H9 (cell line): ENCODE data around the gene NUPR1. TPM values are rescaled to one million over a fixed set of nuclear protein-coding genes. Genes with fewer than 3 reads are reported as not detected.

Source experiments
- DNase-seq: peaks from one replicate; pipeline ENCODE4 v3.0.0-alpha.2; 2017
- H2AFZ ChIP-seq: one replicate; pipeline ENCODE4 v1.6.1; 2013; ENCODE audit warnings: mild to moderate bottlenecking, low read length, control low read depth, moderate library complexity
- H2AK5ac ChIP-seq: 2 replicates; pipeline ENCODE4 v1.6.1; 2013; ENCODE audit warnings: low read length, control low read depth, mixed read lengths; ENCODE audit not compliant: insufficient read length
- H2BK120ac ChIP-seq: one replicate; pipeline ENCODE4 v1.6.1; 2013; ENCODE audit warnings: low read depth, mild to moderate bottlenecking, low read length, control low read depth, inconsistent platforms; ENCODE audit not compliant: poor library complexity, severe bottlenecking
- H2BK12ac ChIP-seq: 2 replicates; pipeline ENCODE4 v1.6.1; 2013; ENCODE audit warnings: low read length, control low read depth, mixed read lengths, low read depth; ENCODE audit not compliant: insufficient read length
- H2BK15ac ChIP-seq: 2 replicates; pipeline ENCODE4 v1.6.1; 2013; ENCODE audit warnings: low read depth, low read length, control low read depth
- H2BK20ac ChIP-seq: one replicate; pipeline ENCODE4 v1.6.1; 2013; ENCODE audit warnings: low read depth, mild to moderate bottlenecking, low read length, control low read depth, inconsistent platforms; ENCODE audit not compliant: poor library complexity, severe bottlenecking
- H2BK5ac ChIP-seq: 2 replicates; pipeline ENCODE4 v1.6.1; 2013; ENCODE audit warnings: low read length, control low read depth, mixed read lengths; ENCODE audit not compliant: insufficient read length
- H3K14ac ChIP-seq: 2 replicates; pipeline ENCODE4 v1.6.1; 2013; ENCODE audit warnings: low read length, control low read depth; ENCODE audit not compliant: insufficient read depth
- H3K18ac ChIP-seq: 2 replicates; pipeline ENCODE4 v1.6.1; 2013; ENCODE audit warnings: low read depth, mild to moderate bottlenecking, mixed read lengths, low read length, control low read depth; ENCODE audit not compliant: insufficient read length
- H3K23ac ChIP-seq: 2 replicates; pipeline ENCODE4 v1.6.1; 2013; ENCODE audit warnings: low read length, control low read depth, mixed read lengths, low read depth; ENCODE audit not compliant: insufficient read length
- H3K23me2 ChIP-seq: 2 replicates; pipeline ENCODE4 v1.6.1; 2013; ENCODE audit warnings: low read depth, mild to moderate bottlenecking, mixed read lengths, low read length, control low read depth; ENCODE audit not compliant: insufficient read length, poor library complexity, severe bottlenecking
- H3K27ac ChIP-seq: 2 replicates; pipeline ENCODE4 v1.5.1; 2013; ENCODE audit warnings: low read length, control low read depth, mixed read lengths, low read depth; ENCODE audit not compliant: insufficient read length
- H3K27me3 ChIP-seq: 2 replicates; pipeline ENCODE4 v1.6.1; 2013; ENCODE audit warnings: low read length, control low read depth, inconsistent platforms; ENCODE audit not compliant: insufficient read depth
- H3K4ac ChIP-seq: 2 replicates; pipeline ENCODE4 v1.6.1; 2013; ENCODE audit warnings: low read depth, mild to moderate bottlenecking, control low read depth, inconsistent platforms, low read length, moderate library complexity
- H3K4me1 ChIP-seq: 2 replicates; pipeline ENCODE4 v1.6.1; 2013; ENCODE audit warnings: low read length, control low read depth, inconsistent platforms; ENCODE audit not compliant: insufficient read depth
- H3K4me2 ChIP-seq: 2 replicates; pipeline ENCODE4 v1.6.1; 2013; ENCODE audit warnings: low read length, control low read depth, mixed read lengths; ENCODE audit not compliant: insufficient read length, insufficient read depth
- H3K56ac ChIP-seq: 2 replicates; pipeline ENCODE4 v1.6.1; 2013; ENCODE audit warnings: low read depth, mild to moderate bottlenecking, mixed read lengths, low read length, control low read depth; ENCODE audit not compliant: insufficient read length
- H3K79me1 ChIP-seq: 2 replicates; pipeline ENCODE4 v1.6.1; 2013; ENCODE audit warnings: low read depth, mild to moderate bottlenecking, moderate library complexity, low read length, control low read depth, inconsistent platforms; ENCODE audit not compliant: insufficient read depth, poor library complexity, severe bottlenecking
- H3K79me2 ChIP-seq: 2 replicates; pipeline ENCODE4 v1.6.1; 2013; ENCODE audit warnings: low read length, control low read depth, inconsistent platforms; ENCODE audit not compliant: insufficient read depth
- H3K9ac ChIP-seq: 2 replicates; pipeline ENCODE4 v1.6.1; 2013; ENCODE audit warnings: low read length, control low read depth, mixed read lengths; ENCODE audit not compliant: insufficient read length; ENCODE audit errors: extremely low read depth
- H3K9me3 ChIP-seq: one replicate; pipeline ENCODE4 v1.6.1; 2013; ENCODE audit warnings: low read depth, low read length, inconsistent platforms; ENCODE audit not compliant: control insufficient read depth
- H3T11ph ChIP-seq: one replicate; pipeline ENCODE4 v1.6.1; 2013; ENCODE audit warnings: mild to moderate bottlenecking, low read length, control low read depth, inconsistent platforms
- H4K20me1 ChIP-seq: one replicate; pipeline ENCODE4 v1.6.1; 2013; ENCODE audit not compliant: control insufficient read depth, insufficient read length, insufficient read depth
- H4K5ac ChIP-seq: 2 replicates; pipeline ENCODE4 v1.6.1; 2013; ENCODE audit warnings: low read depth, mild to moderate bottlenecking, mixed read lengths, low read length, control low read depth; ENCODE audit not compliant: insufficient read length
- H4K8ac ChIP-seq: replicated peaks from 2 replicates; pipeline ENCODE4 v1.6.1; 2013; ENCODE audit warnings: low read length, control low read depth, mixed read lengths, low read depth; ENCODE audit not compliant: insufficient read length
- H4K91ac ChIP-seq: 2 replicates; pipeline ENCODE4 v1.6.1; 2013; ENCODE audit warnings: low read depth, mild to moderate bottlenecking, moderate library complexity, mixed read lengths, low read length, control low read depth; ENCODE audit not compliant: insufficient read length
- H3K27ac Mint-ChIP-seq, 3 experiments: 2 replicates in 2 of 3; 3 replicates in 1 of 3; pipeline ENCODE4 v1.8.0; 2020 to 2021; ENCODE audit warnings: mixed read lengths in 3 of 3, mild to moderate bottlenecking in 1 of 3, moderate library complexity in 1 of 3
- H3K27me3 Mint-ChIP-seq: 2 replicates; pipeline ENCODE4 v1.8.0; 2021; ENCODE audit warnings: low read depth, mild to moderate bottlenecking, moderate library complexity, mixed read lengths
- H3K36me3 Mint-ChIP-seq, 3 experiments: 2 replicates in 2 of 3; 3 replicates in 1 of 3; pipeline ENCODE4 v1.8.0; 2020 to 2021; ENCODE audit warnings: low read depth in 3 of 3, mixed read lengths in 3 of 3; ENCODE audit not compliant: insufficient read depth in 1 of 3
- H3K4me1 Mint-ChIP-seq, 2 experiments: 2 replicates each; pipeline ENCODE4 v1.8.0; 2020; ENCODE audit warnings: mixed read lengths in 2 of 2
- H3K4me3 Mint-ChIP-seq, 2 experiments: 2 replicates in 1 of 2; 3 replicates in 1 of 2; pipeline ENCODE4 v1.8.0; 2020 to 2021; ENCODE audit warnings: mild to moderate bottlenecking in 2 of 2, mixed read lengths in 2 of 2, moderate library complexity in 1 of 2
- H3K9me3 Mint-ChIP-seq, 2 experiments: 2 replicates in 1 of 2; 3 replicates in 1 of 2; pipeline ENCODE4 v1.8.0; 2020; ENCODE audit warnings: mild to moderate bottlenecking in 2 of 2, mixed read lengths in 2 of 2, moderate library complexity in 1 of 2
- WGBS: extraction: QIAGEN DNeasy Blood & Tissue Kit; methylation state at CpG from one replicate; pipeline ENCODE4 v1.1.7; 2013; ENCODE audit warnings: missing lambda C conversion rate, low lambda C conversion rate, mixed read lengths; ENCODE audit not compliant: insufficient read length; ENCODE audit errors: extremely low coverage; 5-methylcytosine and 5-hydroxymethylcytosine counted together
- total RNA-seq: library from RNA; stranded (reverse); gene quantifications from 2 replicates; pipeline ENCODE4 v1.2.1, GENCODE V29; 2021
- TF ChIP-seq, protein P1 (sequence below): fragments of 200-600 bp; sonication (generic); conservative IDR thresholded peaks from 3 replicates; pipeline ENCODE4 v1.8.0; 2021; ENCODE audit warnings: antibody characterized with exemption, mild to moderate bottlenecking

The NUPR1 gene
- total RNA-seq, 1 experiment from 2014 or later = 0.35 TPM

DNA sequence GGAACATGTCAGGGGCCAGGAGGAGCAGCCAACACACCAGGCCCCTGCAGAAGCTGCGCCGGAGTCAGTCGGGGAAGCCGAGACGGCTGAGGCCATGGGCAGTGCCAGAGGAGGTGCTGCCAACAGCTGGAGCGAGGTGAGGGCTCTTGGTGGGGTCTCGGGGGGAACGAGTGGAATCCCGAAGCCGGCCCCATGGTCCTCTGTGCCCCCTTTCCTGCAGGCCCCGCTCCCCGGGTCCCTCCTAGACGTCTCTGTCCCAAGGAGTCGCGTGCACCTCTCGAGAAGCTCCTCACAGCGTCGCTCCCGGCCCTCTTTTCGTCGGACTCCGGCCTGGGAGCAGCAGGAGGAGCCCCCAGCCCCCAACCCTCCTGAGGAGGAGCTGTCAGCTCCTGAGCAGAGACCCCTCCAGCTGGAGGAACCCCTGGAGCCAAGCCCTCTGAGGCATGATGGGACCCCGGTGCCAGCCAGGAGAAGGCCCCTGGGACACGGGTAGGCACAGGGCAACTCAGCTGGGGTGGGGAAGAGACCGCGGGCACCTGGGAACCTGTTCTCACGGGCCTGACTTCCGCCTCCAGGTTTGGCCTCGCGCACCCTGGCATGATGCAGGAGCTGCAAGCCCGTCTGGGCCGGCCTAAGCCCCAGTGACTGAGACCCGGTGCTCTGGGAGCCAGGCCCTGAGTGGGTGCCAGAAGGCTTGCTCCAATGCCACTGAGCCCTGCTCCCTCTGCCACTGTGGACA is 40.7 kb downstream of the NUPR1 start:
- TF ChIP-seq, protein P1, sequence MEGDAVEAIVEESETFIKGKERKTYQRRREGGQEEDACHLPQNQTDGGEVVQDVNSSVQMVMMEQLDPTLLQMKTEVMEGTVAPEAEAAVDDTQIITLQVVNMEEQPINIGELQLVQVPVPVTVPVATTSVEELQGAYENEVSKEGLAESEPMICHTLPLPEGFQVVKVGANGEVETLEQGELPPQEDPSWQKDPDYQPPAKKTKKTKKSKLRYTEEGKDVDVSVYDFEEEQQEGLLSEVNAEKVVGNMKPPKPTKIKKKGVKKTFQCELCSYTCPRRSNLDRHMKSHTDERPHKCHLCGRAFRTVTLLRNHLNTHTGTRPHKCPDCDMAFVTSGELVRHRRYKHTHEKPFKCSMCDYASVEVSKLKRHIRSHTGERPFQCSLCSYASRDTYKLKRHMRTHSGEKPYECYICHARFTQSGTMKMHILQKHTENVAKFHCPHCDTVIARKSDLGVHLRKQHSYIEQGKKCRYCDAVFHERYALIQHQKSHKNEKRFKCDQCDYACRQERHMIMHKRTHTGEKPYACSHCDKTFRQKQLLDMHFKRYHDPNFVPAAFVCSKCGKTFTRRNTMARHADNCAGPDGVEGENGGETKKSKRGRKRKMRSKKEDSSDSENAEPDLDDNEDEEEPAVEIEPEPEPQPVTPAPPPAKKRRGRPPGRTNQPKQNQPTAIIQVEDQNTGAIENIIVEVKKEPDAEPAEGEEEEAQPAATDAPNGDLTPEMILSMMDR = no peak
- Histone ChIP-seq H4K5ac (no peak overlapping the region), H4K20me1 (peaks cover 3% of the 10 kb centered on the region), H3K18ac (no peak overlapping the region), H3K4me2 (no peak overlapping the region), H3K23ac (no peak overlapping the region), H4K8ac (no peak overlapping the region), H3K9ac (no peak overlapping the region), H2BK5ac (no peak overlapping the region), H3K23me2 (no peaks in the 10 kb centered on the region), H2AK5ac (no peak overlapping the region), H3K27me3 (no peaks in the 10 kb centered on the region), H3K27ac (no peak overlapping the region), H4K91ac (no peak overlapping the region), H3K4me1 (no peaks in the 10 kb centered on the region), H2BK12ac (no peak overlapping the region), H3K9me3 (no peaks in the 10 kb centered on the region), H2BK15ac (no peak overlapping the region), H3K79me2 (no peaks in the 10 kb centered on the region), H3K14ac (no peak overlapping the region; the same call in 1 of the 2 replicates), H3K79me1 (no peaks in the 10 kb centered on the region), H2BK120ac (no peak overlapping the region), H3T11ph (no peak overlapping the region), H2AFZ (no peak overlapping the region), H3K4ac (no peak overlapping the region), H2BK20ac (no peak overlapping the region), H3K56ac (no peak overlapping the region)
- H3K4me3 Mint-ChIP-seq = no peak overlapping the region
- H3K36me3 Mint-ChIP-seq = no peaks in the 10 kb centered on the region
- 0 out of 4 replicates have a peak, but pooled peaks cover 0 to 2% of the 10 kb centered on the region in 2 experiments for H3K4me1 Mint-ChIP-seq
- DNase-seq = no peak
- H3K27me3 Mint-ChIP-seq = peaks cover 23% of the 10 kb centered on the region
- no peak overlapping the region for H3K27ac Mint-ChIP-seq
- WGBS = no CpG with 5 or more reads among the region's 33 CpGs
- no peaks in the 10 kb centered on the region for H3K9me3 Mint-ChIP-seq
